ENCODE results near the gene CASQ1. TPM values are rescaled to one million over a fixed set of nuclear protein-coding genes. Genes with fewer than 3 reads are reported as not detected.
A peak's percentile ranks its signal among the peaks of the same experiment; 100 is the strongest.

The CASQ1 gene
- total and polyA plus RNA-seq, 9 of the 15 experiments (the other 6 are each of a cell fraction or from before 2014, with no cell fraction given), result not detected

GRCh38 chr1:160205242-160206035 lies 15.1 kb downstream of the CASQ1 start, which contains the start of gene PEA15 (continued):
- TF ChIP-seq ZNF395 (CRISPR knock-in tag; IDR thresholded peaks at IDR 0.05) (0 out of 2 replicates have a peak, but pooled peaks have one; percentile 25), MCM2 (IDR thresholded peaks at IDR 0.05; ENCODE audit: low read depth) (no peak), NEUROD1 (IDR thresholded peaks at IDR 0.05; ENCODE audit: borderline replicate concordance, low read depth, low read length, partially characterized antibody) (no peak), ZNF175 (CRISPR knock-in tag; IDR thresholded peaks at IDR 0.05; ENCODE audit: low read depth) (no peak), ZHX1 (conservative IDR thresholded peaks at IDR 0.05; ENCODE audit: low read length) (no peak), GATAD2A (IDR thresholded peaks at IDR 0.05) (no peak), USF1 (CRISPR knock-in tag; IDR thresholded peaks at IDR 0.05) (no peak), TEAD4 (IDR thresholded peaks at IDR 0.05; ENCODE audit: low read length) (no peak), TEAD4 (CRISPR knock-in tag; IDR thresholded peaks at IDR 0.05; ENCODE audit: borderline replicate concordance) (no peak), PHF8 (IDR thresholded peaks at IDR 0.05; ENCODE audit: borderline replicate concordance, low read length) (peak; percentile 66; the same call in 1 of the 2 replicates), NFIX (CRISPR knock-in tag; IDR thresholded peaks at IDR 0.05; ENCODE audit: low read depth) (no peak), ELF1 (tag; IDR thresholded peaks at IDR 0.05) (peak; percentile 44; the same call in 1 of the 2 replicates), CHD2 (IDR thresholded peaks at IDR 0.05; ENCODE audit: low read depth, low read length) (no peak), BCL6 (CRISPR knock-in tag; IDR thresholded peaks at IDR 0.05) (no peak), ARID2 (IDR thresholded peaks at IDR 0.05) (no peak), LEF1 (IDR thresholded peaks at IDR 0.05) (no peak), ZNF24 (IDR thresholded peaks at IDR 0.05) (no peak), EGR1 (conservative IDR thresholded peaks at IDR 0.05) (no peak), ILF3 (IDR thresholded peaks at IDR 0.05; ENCODE audit: borderline replicate concordance) (no peak), PATZ1 (CRISPR knock-in tag; IDR thresholded peaks at IDR 0.05; ENCODE audit: borderline replicate concordance) (no peak), POLR2B (IDR thresholded peaks at IDR 0.05; ENCODE audit: low read depth, partially characterized antibody) (peak; percentile 60), TEAD2 (tag; IDR thresholded peaks at IDR 0.05) (no peak), NONO (IDR thresholded peaks at IDR 0.05; ENCODE audit: low read depth in 2 of 2, low read length in 1 of 2) (no peak)

All from K562 (cell line).